Ascending aorta (tissue), 2 donors: Measurements from ENCODE around the gene IRAK2. TPM values are rescaled to one million over a fixed set of nuclear protein-coding genes. Genes with fewer than 3 reads are reported as not detected.
A peak's percentile ranks its signal among the peaks of the same experiment; 100 is the strongest.

ENCODE experiments used
- DNase-seq, 2 donors: peaks; one replicate each; pipeline ENCODE4 v3.0.0-alpha.2; 2019; ENCODE audit warnings: low spot score in 2 of 2
- H3K27ac ChIP-seq, 2 donors: fragments of 200-600 bp; sonication (generic); one replicate each; pipeline ENCODE4 v1.5.1; 2016 to 2017; ENCODE audit warnings: mild to moderate bottlenecking in 1 of 2
- H3K27me3 ChIP-seq: fragments of 200-600 bp; sonication (generic); one replicate; pipeline ENCODE4 v1.5.1; 2017
- H3K36me3 ChIP-seq, 2 donors: fragments of 200-600 bp; sonication (generic); one replicate each; pipeline ENCODE4 v1.5.1; 2016
- H3K4me1 ChIP-seq, 2 donors: fragments of 200-600 bp; sonication (generic); one replicate each; pipeline ENCODE4 v1.5.1; 2016 to 2017; ENCODE audit warnings: mild to moderate bottlenecking in 1 of 2
- H3K4me3 ChIP-seq, 2 donors: fragments of 200-600 bp; sonication (generic); one replicate each; pipeline ENCODE4 v1.5.1; 2016 to 2017; ENCODE audit warnings: mild to moderate bottlenecking in 1 of 2
- H3K9me3 ChIP-seq, 2 donors: fragments of 200-600 bp; sonication (generic); one replicate each; pipeline ENCODE4 v1.5.1; 2016
- CTCF ChIP-seq, 3 experiments: fragments of 200-600 bp in 2 of 3; fragments of 450-650 bp in 1 of 3; sonication (generic) in 2 of 3; IDR thresholded peaks; one replicate each; pipeline ENCODE4 v1.5.1; 2016 to 2019; ENCODE audit warnings: antibody characterized with exemption in 3 of 3, mild to moderate bottlenecking in 1 of 3, moderate library complexity in 1 of 3
- intact Hi-C: fragments of 100-400 bp; cut with DNase I; formaldehyde crosslinking; loops from one replicate; pipeline ENCODE4 v1.15.1; 2023
- total RNA-seq: library from RNA; depleted of rRNA; stranded (reverse); fragments of >200 nt; gene quantifications from one replicate; pipeline ENCODE4 v1.1.0, GENCODE V29; 2016

Gene IRAK2
- total RNA-seq, 1 donor from 2014 or later, result 1.3 TPM

GRCh38 chr3:10215578-10216368, 51.1 kb downstream of the IRAK2 start:
- no peaks in the 10 kb centered on the region for H3K9me3 ChIP-seq
- H3K27ac ChIP-seq, result no peak overlapping the region
- DNase-seq, result no peak
- H3K4me3 ChIP-seq, result no peak overlapping the region
- H3K27me3 ChIP-seq, result no peaks in the 10 kb centered on the region
- H3K36me3 ChIP-seq, result peaks cover 18 to 52% of the 10 kb centered on the region in 2 donors
- TF ChIP-seq CTCF (IDR thresholded peaks at IDR 0.05), result no peak
- intact Hi-C loops, result no loop called here
- no peaks in the 10 kb centered on the region for H3K4me1 ChIP-seq

GRCh38 chr3:10217359-10217758, 52.6 kb downstream of the IRAK2 start:
- no peaks in the 10 kb centered on the region for H3K4me1 ChIP-seq
- TF ChIP-seq CTCF (IDR thresholded peaks at IDR 0.05), result no peak
- intact Hi-C loops, result no loop called here
- H3K9me3 ChIP-seq, result no peaks in the 10 kb centered on the region
- no peak overlapping the region for H3K27ac ChIP-seq
- H3K27me3 ChIP-seq, result no peaks in the 10 kb centered on the region
- no peak overlapping the region for H3K4me3 ChIP-seq
- peaks cover 18 to 50% of the 10 kb centered on the region in 2 donors for H3K36me3 ChIP-seq
- no peak for DNase-seq

GRCh38 chr3:10219737-10220136, 55.0 kb downstream of the IRAK2 start:
- no peak for DNase-seq
- intact Hi-C loops, result loop anchor here (10.0 kb wide), 1 partner anchor 375 kb away; the partner anchor contains the start of gene RPUSD3
- Histone ChIP-seq H3K4me1 (no peaks in the 10 kb centered on the region), H3K36me3 (peaks cover 21 to 47% of the 10 kb centered on the region in 2 donors), H3K27ac (no peak overlapping the region), H3K27me3 (no peaks in the 10 kb centered on the region), H3K4me3 (no peak overlapping the region), H3K9me3 (no peaks in the 10 kb centered on the region)
- TF ChIP-seq CTCF (IDR thresholded peaks at IDR 0.05), result no peak

GRCh38 chr3:10223676-10224639, 59.2 kb downstream of the IRAK2 start:
- Histone ChIP-seq H3K27me3 (no peaks in the 10 kb centered on the region), H3K27ac (peak overlapping the region; percentile 23 to 38), H3K9me3 (no peaks in the 10 kb centered on the region), H3K36me3 (peaks cover 9 to 33% of the 10 kb centered on the region in 2 donors), H3K4me3 (no peak overlapping the region), H3K4me1 (no peaks in the 10 kb centered on the region)
- TF ChIP-seq CTCF (IDR thresholded peaks at IDR 0.05), result no peak
- no peak for DNase-seq
- intact Hi-C loops, result loop anchor here (1.0 to 10.0 kb wide), 3 partner anchors 19 to 379 kb away; partner anchors contain the start of genes RPUSD3 and VHL

- Histone ChIP-seq H3K4me1 (no peaks in the 10 kb centered on the region), H3K27ac (peak overlapping the region; percentile 23 to 38), H3K9me3 (no peaks in the 10 kb centered on the region), H3K27me3 (no peaks in the 10 kb centered on the region), H3K36me3 (peaks cover 9 to 30% of the 10 kb centered on the region in 2 donors), H3K4me3 (no peak overlapping the region)
- TF ChIP-seq CTCF (IDR thresholded peaks at IDR 0.05), result peak; percentile 83 to 89 (median 88)
- intact Hi-C loops, result loop anchor here (1.0 to 10.0 kb wide), 7 partner anchors 20 to 508 kb away; partner anchors contain the start of genes BRK1, FANCD2, IRAK2 and RPUSD3
- DNase-seq, result peak in 1 of 2 donors; percentile 91
Measured at GRCh38 chr3:10224794-10225665, 60.3 kb downstream of the IRAK2 start.
